COR-L47 (cell line): ENCODE data around the gene GAB2.
"Not testable (repeated sequence)": the region's sequence is repeated elsewhere in the genome, so short reads cannot be mapped to it uniquely, and the experiment has no call there.

Source experiments
- DNase-seq: peaks from one replicate; lab custom pipeline; 2025; lab: John Stamatoyannopoulos, UW

The GAB2 gene

GRCh38 chr11:78311702-78312371 is 105.8 kb downstream of the GAB2 start:
- DNase-seq = no peak

- no peak for DNase-seq
Measured at GRCh38 chr11:78310500-78310909, 107.1 kb downstream of the GAB2 start.

DNA sequence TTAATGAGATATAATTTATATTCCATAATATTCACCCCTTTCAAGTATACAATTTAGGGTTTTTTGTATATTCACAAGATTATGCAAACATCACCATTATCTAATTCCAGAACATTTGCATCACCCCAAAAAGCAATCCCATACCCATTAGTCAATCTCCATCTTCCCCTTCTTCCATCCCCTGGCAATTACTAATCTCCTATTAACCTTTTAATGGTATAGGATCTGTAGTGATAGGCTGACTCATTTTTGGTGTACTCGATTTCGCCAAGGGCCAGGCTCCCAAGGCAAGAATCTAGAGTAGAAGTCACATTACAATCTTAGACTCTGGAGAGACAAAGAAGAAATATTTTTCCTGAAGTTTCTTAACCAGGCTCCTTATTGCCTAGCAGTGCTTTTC is 113.4 kb downstream of the GAB2 start:
- DNase-seq = no peak

DNA sequence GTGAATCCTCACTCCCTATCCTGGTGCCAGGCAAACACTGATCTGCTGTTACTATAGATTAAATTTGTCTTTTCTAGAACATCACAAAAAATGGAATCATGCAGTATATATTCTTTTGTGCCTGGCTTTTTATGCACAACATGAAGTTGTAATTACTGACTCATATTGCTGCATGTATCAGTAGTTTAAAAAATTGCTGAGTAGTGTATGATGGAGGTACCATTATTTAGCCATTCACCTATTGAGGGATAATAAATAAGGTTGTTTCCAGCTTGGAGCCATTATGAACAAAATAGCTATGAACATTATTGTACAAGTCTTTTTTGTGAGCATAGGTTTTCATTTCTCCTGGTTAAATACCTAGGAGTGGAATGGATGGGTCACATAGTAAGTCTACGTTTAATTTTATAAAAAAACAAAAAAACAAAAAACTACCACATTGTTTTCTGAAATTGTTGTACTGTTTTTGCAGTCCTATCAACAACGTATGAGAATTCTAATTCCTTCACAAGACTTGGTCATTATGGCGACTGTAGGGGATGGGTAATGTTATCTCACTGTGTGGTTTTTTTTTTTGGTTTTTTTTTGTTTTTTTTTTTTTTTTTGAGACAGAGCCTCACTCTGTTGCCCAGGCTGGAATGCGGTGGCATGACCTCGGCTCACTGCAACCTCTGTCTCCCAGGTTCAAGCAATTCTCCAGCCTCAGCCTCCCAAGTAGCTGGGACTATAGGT is 117.3 kb downstream of the GAB2 start:
- no peak for DNase-seq

GRCh38 chr11:78299000-78299710 is 118.5 kb downstream of the GAB2 start:
- no peak for DNase-seq

DNA sequence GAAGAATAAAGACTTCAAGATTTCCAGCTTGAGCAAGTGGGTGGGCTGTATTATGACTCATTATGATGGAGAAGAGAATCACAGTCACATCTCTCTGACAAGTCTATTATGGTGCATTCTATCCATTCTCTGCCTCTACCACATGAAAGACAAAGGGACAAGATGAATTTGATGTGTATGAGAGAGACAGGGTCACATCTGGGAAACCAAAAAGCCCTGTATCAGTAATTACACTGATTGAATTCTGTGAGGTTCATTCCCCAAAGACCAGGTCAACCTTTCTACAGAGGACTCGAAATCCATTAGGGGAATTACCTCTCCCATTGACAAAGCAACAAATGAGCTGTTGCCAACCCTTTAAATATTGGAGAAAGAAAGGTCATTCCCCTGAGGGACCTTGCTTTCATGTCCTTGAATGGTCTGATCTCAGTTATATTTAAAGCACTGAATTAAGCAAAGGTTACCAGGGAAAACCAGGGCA is 119.3 kb downstream of the GAB2 start:
- no peak for DNase-seq

- no peak for DNase-seq
Measured at GRCh38 chr11:78295991-78296930, 121.4 kb downstream of the GAB2 start.

- DNase-seq = no peak
Measured at GRCh38 chr11:78295347-78295746, 122.3 kb downstream of the GAB2 start.

DNA sequence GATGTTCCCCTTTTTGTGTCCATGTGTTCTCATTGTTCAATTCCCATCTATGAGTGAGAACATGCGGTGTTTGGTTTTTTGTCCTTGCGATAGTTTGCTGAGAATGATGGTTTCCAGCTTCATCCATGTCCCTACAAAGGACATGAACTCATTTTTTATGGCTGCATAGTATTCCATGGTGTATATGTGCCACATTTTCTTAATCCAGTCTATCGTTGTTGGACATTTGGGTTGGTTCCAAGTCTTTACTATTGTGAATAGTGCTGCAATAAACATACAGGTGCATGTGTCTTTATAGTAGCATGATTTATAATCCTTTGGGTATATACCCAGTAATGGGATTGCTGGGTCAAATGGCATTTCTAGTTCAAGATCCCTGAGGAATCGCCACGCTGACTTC is 123.5 kb downstream of the GAB2 start:
- not testable (repeated sequence) for DNase-seq

DNA sequence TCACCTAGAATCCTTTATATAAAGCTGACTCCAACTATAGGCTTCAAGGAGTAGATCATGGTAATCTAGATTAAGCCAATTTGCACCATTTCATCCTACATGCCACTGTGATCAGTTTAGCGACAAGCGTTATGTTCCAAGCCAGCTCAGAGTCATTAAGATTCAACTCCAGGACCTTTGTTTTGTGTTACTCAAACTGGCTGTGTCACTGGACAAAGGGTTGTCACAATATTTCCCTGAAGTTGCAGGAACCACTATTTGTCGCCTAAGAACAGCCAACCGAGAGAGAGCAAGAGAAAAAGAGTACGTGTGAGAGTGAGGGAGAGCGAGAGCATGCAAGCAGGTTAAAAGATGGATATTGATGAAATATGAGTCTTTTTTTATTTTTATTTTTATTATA is 124.1 kb downstream of the GAB2 start:
- no peak for DNase-seq

GRCh38 chr11:78292109-78292803 is 125.4 kb downstream of the GAB2 start:
- DNase-seq = no peak

GRCh38 chr11:78291503-78292108 is 126.0 kb downstream of the GAB2 start:
- DNase-seq = no peak

- DNase-seq = no peak
Measured at GRCh38 chr11:78290293-78291176, 127.1 kb downstream of the GAB2 start.

GRCh38 chr11:78289552-78290292 is 127.9 kb downstream of the GAB2 start:
- DNase-seq = no peak

DNA sequence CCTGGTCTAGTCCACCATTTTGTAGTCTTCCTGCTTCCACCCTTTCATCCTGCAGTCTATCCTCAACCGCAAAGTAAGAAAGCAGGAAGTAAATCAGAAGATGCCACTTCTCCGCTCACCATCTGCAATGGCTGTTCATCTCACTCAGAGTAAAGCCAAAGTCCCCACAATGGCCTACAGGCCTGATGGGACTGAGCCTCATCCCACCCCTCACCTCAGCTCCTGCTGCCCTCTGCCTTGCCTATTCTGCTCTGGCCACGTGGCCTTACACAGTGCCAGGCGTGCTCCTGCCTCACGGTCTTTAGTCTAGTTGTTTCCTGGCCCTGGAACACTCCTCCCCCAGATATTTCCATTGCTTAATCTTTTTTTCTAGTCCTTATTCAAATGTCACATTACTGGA is 133.4 kb downstream of the GAB2 start:
- DNase-seq = no peak

GRCh38 chr11:78282821-78283220 is 134.8 kb downstream of the GAB2 start:
- no peak for DNase-seq

GRCh38 chr11:78281511-78281910 is 136.1 kb downstream of the GAB2 start:
- DNase-seq = no peak

- DNase-seq = no peak
Measured at GRCh38 chr11:78277314-78277994, 140.2 kb downstream of the GAB2 start.
